ENCODE results near the gene GDF10.

Gene GDF10

DNA sequence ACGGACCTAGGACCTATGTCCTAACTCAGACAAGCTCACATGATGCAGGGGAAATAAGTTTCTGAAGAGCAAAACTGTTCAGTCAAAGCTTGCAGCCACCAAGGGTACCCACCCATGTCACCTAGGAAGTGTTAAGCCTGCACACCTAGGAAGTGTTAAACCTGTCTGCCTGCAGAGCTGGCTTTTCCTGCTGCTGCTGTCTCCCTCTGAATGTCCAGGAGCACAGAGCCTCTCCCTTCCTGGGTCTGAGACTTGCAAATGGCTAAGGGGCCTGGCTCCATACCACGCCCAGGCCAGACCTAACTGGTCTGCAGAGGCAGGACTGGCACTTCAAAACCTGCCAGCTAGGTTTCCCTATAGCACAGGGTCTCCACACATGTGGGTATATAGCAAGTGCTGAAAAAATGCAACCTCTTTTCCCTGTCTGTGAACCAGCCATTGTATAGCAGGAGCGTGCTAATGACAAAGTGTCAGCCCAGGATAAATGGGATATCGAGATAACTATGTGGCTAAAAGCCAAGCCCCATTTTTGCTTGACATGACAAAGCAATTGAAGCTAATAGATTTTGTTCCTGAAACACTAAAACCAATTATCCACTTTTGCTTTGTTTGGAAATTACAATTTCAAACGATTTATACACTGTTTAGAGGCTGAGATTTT, 23.8 kb downstream of the GDF10 start (continued):
- TF ChIP-seq ZNF132 (tag by site-specific recombination; IDR thresholded peaks at IDR 0.05; ENCODE audit: borderline replicate concordance) (no peak), ZNF561 (tag by site-specific recombination; IDR thresholded peaks at IDR 0.05; ENCODE audit: borderline replicate concordance) (no peak), ZNF10 (tag by site-specific recombination; IDR thresholded peaks at IDR 0.05) (no peak), ZNF529 (tag by site-specific recombination; IDR thresholded peaks at IDR 0.05; ENCODE audit: insufficient replicate concordance) (no peak), ZNF792 (tag by site-specific recombination; IDR thresholded peaks at IDR 0.05) (no peak)

DNA sequence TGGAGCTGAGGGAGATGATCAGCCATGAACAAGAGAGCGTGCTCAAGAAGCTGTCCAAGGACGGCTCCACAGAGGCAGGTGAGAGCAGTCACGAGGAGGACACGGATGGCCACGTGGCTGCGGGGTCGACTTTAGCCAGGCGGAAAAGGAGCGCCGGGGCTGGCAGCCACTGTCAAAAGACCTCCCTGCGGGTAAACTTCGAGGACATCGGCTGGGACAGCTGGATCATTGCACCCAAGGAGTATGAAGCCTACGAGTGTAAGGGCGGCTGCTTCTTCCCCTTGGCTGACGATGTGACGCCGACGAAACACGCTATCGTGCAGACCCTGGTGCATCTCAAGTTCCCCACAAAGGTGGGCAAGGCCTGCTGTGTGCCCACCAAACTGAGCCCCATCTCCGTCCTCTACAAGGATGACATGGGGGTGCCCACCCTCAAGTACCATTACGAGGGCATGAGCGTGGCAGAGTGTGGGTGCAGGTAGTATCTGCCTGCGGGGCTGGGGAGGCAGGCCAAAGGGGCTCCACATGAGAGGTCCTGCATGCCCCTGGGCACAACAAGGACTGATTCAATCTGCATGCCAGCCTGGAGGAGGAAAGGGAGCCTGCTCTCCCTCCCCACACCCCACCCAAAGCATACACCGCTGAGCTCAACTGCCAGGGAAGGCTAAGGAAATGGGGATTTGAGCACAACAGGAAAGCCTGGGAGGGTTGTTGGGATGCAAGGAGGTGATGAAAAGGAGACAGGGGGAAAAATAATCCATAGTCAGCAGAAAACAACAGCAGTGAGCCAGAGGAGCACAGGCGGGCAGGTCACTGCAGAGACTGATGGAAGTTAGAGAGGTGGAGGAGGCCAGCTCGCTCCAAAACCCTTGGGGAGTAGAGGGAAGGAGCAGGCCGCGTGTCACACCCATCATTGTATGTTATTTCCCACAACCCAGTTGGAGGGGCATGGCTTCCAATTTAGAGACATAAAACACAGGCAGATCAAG, 25.6 kb downstream of the GDF10 start:
- no peaks in the 10 kb centered on the region for H3K36me3 ChIP-seq (ENCODE audit: control insufficient read depth in 2 of 2, insufficient read depth in 1 of 2, low read length in 2 of 2)
- no peak for TF ChIP-seq SETDB1 (IDR thresholded peaks at IDR 0.05; ENCODE audit: insufficient read length, low read length)
- TF ChIP-seq ZBTB1 (tag by site-specific recombination; IDR thresholded peaks at IDR 0.05): no peak
- TF ChIP-seq, protein P1, sequence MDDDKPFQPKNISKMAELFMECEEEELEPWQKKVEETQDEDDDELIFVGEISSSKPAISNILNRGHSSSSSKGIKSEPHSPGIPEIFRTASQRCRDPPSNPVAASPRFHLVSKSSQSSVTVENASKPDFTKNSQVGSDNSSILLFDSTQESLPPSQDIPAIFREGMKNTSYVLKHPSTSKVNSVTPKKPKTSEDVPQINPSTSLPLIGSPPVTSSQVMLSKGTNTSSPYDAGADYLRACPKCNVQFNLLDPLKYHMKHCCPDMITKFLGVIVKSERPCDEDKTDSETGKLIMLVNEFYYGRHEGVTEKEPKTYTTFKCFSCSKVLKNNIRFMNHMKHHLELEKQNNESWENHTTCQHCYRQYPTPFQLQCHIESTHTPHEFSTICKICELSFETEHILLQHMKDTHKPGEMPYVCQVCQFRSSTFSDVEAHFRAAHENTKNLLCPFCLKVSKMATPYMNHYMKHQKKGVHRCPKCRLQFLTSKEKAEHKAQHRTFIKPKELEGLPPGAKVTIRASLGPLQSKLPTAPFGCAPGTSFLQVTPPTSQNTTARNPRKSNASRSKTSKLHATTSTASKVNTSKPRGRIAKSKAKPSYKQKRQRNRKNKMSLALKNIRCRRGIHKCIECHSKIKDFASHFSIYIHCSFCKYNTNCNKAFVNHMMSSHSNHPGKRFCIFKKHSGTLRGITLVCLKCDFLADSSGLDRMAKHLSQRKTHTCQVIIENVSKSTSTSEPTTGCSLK (tag by site-specific recombination; IDR thresholded peaks at IDR 0.05): no peak
- no peak for TF ChIP-seq ZNF19 (tag by site-specific recombination; IDR thresholded peaks at IDR 0.05; ENCODE audit: low read depth)
- TF ChIP-seq ZNF10 (tag by site-specific recombination; IDR thresholded peaks at IDR 0.05): no peak
- TF ChIP-seq HOXD13 (CRISPR knock-in tag; IDR thresholded peaks at IDR 0.05; ENCODE audit: borderline replicate concordance): no peak
- TF ChIP-seq ZEB2 (tag by site-specific recombination; IDR thresholded peaks at IDR 0.05): no peak
- TF ChIP-seq ZNF830 (tag by site-specific recombination; IDR thresholded peaks at IDR 0.05; ENCODE audit: low read depth): no peak
- TF ChIP-seq, protein P2, sequence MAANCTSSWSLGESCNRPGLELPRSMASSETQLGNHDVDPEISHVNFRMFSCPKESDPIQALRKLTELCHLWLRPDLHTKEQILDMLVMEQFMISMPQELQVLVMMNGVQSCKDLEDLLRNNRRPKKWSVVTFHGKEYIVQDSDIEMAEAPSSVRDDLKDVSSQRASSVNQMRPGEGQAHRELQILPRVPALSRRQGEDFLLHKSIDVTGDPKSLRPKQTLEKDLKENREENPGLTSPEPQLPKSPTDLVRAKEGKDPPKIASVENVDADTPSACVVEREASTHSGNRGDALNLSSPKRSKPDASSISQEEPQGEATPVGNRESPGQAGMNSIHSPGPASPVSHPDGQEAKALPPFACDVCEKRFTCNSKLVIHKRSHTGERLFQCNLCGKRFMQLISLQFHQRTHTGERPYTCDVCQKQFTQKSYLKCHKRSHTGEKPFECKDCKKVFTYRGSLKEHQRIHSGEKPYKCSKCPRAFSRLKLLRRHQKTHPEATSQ (tag by site-specific recombination; IDR thresholded peaks at IDR 0.05): no peak
- TF ChIP-seq, protein P3, sequence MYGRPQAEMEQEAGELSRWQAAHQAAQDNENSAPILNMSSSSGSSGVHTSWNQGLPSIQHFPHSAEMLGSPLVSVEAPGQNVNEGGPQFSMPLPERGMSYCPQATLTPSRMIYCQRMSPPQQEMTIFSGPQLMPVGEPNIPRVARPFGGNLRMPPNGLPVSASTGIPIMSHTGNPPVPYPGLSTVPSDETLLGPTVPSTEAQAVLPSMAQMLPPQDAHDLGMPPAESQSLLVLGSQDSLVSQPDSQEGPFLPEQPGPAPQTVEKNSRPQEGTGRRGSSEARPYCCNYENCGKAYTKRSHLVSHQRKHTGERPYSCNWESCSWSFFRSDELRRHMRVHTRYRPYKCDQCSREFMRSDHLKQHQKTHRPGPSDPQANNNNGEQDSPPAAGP (tag by site-specific recombination; IDR thresholded peaks at IDR 0.05): no peak
- TF ChIP-seq ZNF157 (tag by site-specific recombination; IDR thresholded peaks at IDR 0.05): no peak
- no peak for TF ChIP-seq ZNF544 (tag by site-specific recombination; IDR thresholded peaks at IDR 0.05)
- no peak for TF ChIP-seq ZNF768 (tag by site-specific recombination; IDR thresholded peaks at IDR 0.05)
- TF ChIP-seq ZNF629 (tag by site-specific recombination; IDR thresholded peaks at IDR 0.05): no peak
- no peak for TF ChIP-seq ZNF843 (tag by site-specific recombination; IDR thresholded peaks at IDR 0.05)
- no peak for TF ChIP-seq KLF16 (tag by site-specific recombination; IDR thresholded peaks at IDR 0.05)
- H3K4me3 ChIP-seq (ENCODE audit: low read depth, low read length): no peak overlapping the region
- POLR2A ChIA-PET: no interaction called here
- CTCF ChIA-PET: interaction anchor here (0.6 to 1.0 kb wide), 2 partner anchors 37 to 301 kb away, joined by 3 to 4 read pairs; no protein-coding TSS in a partner anchor
- H3K4me1 ChIP-seq (ENCODE audit: control insufficient read depth, insufficient read depth, low read length): no peaks in the 10 kb centered on the region
- no peak overlapping the region for H3K27ac ChIP-seq (ENCODE audit: extremely low read depth, low read depth, low read length)
- H3K9me3 ChIP-seq (ENCODE audit: control insufficient read depth, insufficient read depth, low read depth, low read length): no peaks in the 10 kb centered on the region
